ENCODE results near the gene NEK10. TPM values are rescaled to one million over a fixed set of nuclear protein-coding genes. Genes with fewer than 3 reads are reported as not detected.

NEK10 gene
- total RNA-seq, 1 experiment from 2014 or later: 1.2 TPM

DNA sequence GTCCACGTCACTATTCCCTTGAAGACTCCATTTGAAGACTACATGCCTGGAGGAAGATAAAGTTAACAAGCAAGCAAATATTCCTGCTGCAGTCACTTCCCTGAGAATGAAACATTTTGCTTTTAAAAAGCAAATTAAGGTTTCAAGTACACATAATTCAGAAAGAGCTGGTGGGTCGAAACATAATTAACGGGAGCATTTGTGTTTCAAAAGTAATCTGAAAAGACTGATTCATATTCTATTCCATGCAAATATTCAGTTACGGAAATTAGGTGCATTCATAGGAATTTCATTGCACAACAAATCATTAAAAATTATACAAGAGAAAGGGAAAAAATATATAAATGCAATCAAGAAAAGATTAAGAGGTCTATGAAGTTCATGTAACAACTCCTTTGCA is 260.9 kb downstream of the NEK10 start:
- Histone ChIP-seq H3K4me2 (ENCODE audit: low read length) (no peak overlapping the region), H4K20me1 (ENCODE audit: insufficient read depth) (no peaks in the 10 kb centered on the region), H3K36me3 (ENCODE audit: control insufficient read depth in 1 of 2, insufficient read depth in 2 of 2, low read length in 2 of 2) (no peaks in the 10 kb centered on the region), H3K4me3 (replicated peaks in 1 of 2; ENCODE audit: low read depth in 1 of 2, low read length in 2 of 2) (no peak overlapping the region), H3K4me1 (ENCODE audit: control insufficient read depth in 1 of 2, insufficient read depth in 2 of 2, low read length in 2 of 2) (no peaks in the 10 kb centered on the region), H3K9ac (ENCODE audit: low read length) (no peak overlapping the region), H3K27me3 (ENCODE audit: insufficient read depth, low read length) (no peaks in the 10 kb centered on the region), H3K79me2 (ENCODE audit: insufficient read depth, low read length) (no peaks in the 10 kb centered on the region), H3K27ac (ENCODE audit: low read depth, low read length) (no peak overlapping the region), H3K9me3 (ENCODE audit: control insufficient read depth in 1 of 2, insufficient read depth in 1 of 2, low read depth in 1 of 2, low read length in 2 of 2) (no peaks in the 10 kb centered on the region), H2AFZ (ENCODE audit: low read depth, low read length, poor library complexity, severe bottlenecking) (no peak overlapping the region), H3K9me2 (ENCODE audit: insufficient read depth) (no peaks in the 10 kb centered on the region)
- ATAC-seq (no peak), DNase-seq (ENCODE audit: low read depth, low spot score) (no peak)
- intact Hi-C loops (cut with micrococcal nuclease): no loop called here
- ChIA-PET RAD21 (ENCODE audit: low non-redundant PET in 1 of 2, low total read pairs in 2 of 2, uncharacterized antibody in 2 of 2, unreplicated experiment in 2 of 2) (no interaction called here), CTCF (no interaction called here), POLR2A (no interaction called here)
- BruUV-seq (replicated peaks): no TSS peak
- TF ChIP-seq ZFX (IDR thresholded peaks at IDR 0.05) (no peak), FOSL1 (IDR thresholded peaks at IDR 0.05; ENCODE audit: low read depth) (no peak), RAD21 (IDR thresholded peaks at IDR 0.05; ENCODE audit: low read depth) (no peak), SRF (IDR thresholded peaks at IDR 0.05; ENCODE audit: low read depth) (no peak), EGR1 (IDR thresholded peaks at IDR 0.05; ENCODE audit: low read depth) (no peak), JUND (IDR thresholded peaks at IDR 0.05) (no peak), ZNF274 (IDR thresholded peaks at IDR 0.05; ENCODE audit: low read depth, low read length) (no peak), ELF1 (IDR thresholded peaks at IDR 0.05; ENCODE audit: borderline replicate concordance, low read depth) (no peak), POLR2AphosphoS5 (IDR thresholded peaks at IDR 0.05; ENCODE audit: low read depth, low read length) (no peak), POLR2A (IDR thresholded peaks at IDR 0.05; ENCODE audit: borderline replicate concordance, extremely low read depth, insufficient read depth, insufficient read length) (no peak), EZH2 (IDR thresholded peaks at IDR 0.05) (no peak), TCF7L2 (IDR thresholded peaks at IDR 0.05; ENCODE audit: borderline replicate concordance, extremely low read depth, insufficient read depth, insufficient read length) (no peak)
- TF ChIP-seq, protein P1, sequence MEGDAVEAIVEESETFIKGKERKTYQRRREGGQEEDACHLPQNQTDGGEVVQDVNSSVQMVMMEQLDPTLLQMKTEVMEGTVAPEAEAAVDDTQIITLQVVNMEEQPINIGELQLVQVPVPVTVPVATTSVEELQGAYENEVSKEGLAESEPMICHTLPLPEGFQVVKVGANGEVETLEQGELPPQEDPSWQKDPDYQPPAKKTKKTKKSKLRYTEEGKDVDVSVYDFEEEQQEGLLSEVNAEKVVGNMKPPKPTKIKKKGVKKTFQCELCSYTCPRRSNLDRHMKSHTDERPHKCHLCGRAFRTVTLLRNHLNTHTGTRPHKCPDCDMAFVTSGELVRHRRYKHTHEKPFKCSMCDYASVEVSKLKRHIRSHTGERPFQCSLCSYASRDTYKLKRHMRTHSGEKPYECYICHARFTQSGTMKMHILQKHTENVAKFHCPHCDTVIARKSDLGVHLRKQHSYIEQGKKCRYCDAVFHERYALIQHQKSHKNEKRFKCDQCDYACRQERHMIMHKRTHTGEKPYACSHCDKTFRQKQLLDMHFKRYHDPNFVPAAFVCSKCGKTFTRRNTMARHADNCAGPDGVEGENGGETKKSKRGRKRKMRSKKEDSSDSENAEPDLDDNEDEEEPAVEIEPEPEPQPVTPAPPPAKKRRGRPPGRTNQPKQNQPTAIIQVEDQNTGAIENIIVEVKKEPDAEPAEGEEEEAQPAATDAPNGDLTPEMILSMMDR (IDR thresholded peaks at IDR 0.05 in 2 of 3, conservative IDR thresholded peaks at IDR 0.05 in 1 of 3; ENCODE audit: borderline replicate concordance in 1 of 3, insufficient read depth in 1 of 3, low read depth in 2 of 3, low read length in 2 of 3): no peak
- TF ChIP-seq, protein P2, sequence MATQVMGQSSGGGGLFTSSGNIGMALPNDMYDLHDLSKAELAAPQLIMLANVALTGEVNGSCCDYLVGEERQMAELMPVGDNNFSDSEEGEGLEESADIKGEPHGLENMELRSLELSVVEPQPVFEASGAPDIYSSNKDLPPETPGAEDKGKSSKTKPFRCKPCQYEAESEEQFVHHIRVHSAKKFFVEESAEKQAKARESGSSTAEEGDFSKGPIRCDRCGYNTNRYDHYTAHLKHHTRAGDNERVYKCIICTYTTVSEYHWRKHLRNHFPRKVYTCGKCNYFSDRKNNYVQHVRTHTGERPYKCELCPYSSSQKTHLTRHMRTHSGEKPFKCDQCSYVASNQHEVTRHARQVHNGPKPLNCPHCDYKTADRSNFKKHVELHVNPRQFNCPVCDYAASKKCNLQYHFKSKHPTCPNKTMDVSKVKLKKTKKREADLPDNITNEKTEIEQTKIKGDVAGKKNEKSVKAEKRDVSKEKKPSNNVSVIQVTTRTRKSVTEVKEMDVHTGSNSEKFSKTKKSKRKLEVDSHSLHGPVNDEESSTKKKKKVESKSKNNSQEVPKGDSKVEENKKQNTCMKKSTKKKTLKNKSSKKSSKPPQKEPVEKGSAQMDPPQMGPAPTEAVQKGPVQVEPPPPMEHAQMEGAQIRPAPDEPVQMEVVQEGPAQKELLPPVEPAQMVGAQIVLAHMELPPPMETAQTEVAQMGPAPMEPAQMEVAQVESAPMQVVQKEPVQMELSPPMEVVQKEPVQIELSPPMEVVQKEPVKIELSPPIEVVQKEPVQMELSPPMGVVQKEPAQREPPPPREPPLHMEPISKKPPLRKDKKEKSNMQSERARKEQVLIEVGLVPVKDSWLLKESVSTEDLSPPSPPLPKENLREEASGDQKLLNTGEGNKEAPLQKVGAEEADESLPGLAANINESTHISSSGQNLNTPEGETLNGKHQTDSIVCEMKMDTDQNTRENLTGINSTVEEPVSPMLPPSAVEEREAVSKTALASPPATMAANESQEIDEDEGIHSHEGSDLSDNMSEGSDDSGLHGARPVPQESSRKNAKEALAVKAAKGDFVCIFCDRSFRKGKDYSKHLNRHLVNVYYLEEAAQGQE (IDR thresholded peaks at IDR 0.05; ENCODE audit: low read depth): no peak
- TF ChIP-seq, protein P3, sequence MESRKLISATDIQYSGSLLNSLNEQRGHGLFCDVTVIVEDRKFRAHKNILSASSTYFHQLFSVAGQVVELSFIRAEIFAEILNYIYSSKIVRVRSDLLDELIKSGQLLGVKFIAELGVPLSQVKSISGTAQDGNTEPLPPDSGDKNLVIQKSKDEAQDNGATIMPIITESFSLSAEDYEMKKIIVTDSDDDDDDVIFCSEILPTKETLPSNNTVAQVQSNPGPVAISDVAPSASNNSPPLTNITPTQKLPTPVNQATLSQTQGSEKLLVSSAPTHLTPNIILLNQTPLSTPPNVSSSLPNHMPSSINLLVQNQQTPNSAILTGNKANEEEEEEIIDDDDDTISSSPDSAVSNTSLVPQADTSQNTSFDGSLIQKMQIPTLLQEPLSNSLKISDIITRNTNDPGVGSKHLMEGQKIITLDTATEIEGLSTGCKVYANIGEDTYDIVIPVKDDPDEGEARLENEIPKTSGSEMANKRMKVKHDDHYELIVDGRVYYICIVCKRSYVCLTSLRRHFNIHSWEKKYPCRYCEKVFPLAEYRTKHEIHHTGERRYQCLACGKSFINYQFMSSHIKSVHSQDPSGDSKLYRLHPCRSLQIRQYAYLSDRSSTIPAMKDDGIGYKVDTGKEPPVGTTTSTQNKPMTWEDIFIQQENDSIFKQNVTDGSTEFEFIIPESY (IDR thresholded peaks at IDR 0.05; ENCODE audit: extremely low read depth, insufficient replicate concordance, low read length): no peak
